ENCODE measurements around the gene WDFY4. TPM values are rescaled to one million over a fixed set of nuclear protein-coding genes. Genes with fewer than 3 reads are reported as not detected.

WDFY4 gene
- total RNA-seq, 1 donor from 2014 or later: 4.3 TPM

GRCh38 chr10:49005270-49005669 lies 320.6 kb downstream of the WDFY4 start:
- Mint-ChIP-seq H3K4me3 (no peak overlapping the region), H3K36me3 (no peaks in the 10 kb centered on the region), H3K27me3 (ENCODE audit: low read depth) (peaks cover 5% of the 10 kb centered on the region), H3K27ac (no peak overlapping the region), H3K9me3 (no peaks in the 10 kb centered on the region), H3K4me1 (peaks cover 13% of the 10 kb centered on the region)
- DNase-seq (ENCODE audit: low spot score in 2 of 2, unreplicated experiment in 2 of 2): no peak
- TF ChIP-seq CTCF (IDR thresholded peaks at IDR 0.05; ENCODE audit: unreplicated experiment): no peak

GRCh38 chr10:49007129-49007528 lies 322.5 kb downstream of the WDFY4 start:
- peaks cover 5% of the 10 kb centered on the region for H3K27me3 Mint-ChIP-seq (ENCODE audit: low read depth)
- no peak overlapping the region for H3K27ac Mint-ChIP-seq
- H3K36me3 Mint-ChIP-seq: no peaks in the 10 kb centered on the region
- peaks cover 4% of the 10 kb centered on the region for H3K4me1 Mint-ChIP-seq
- no peak overlapping the region for H3K4me3 Mint-ChIP-seq
- no peak for DNase-seq (ENCODE audit: low spot score in 2 of 2, unreplicated experiment in 2 of 2)
- TF ChIP-seq CTCF (IDR thresholded peaks at IDR 0.05; ENCODE audit: unreplicated experiment): no peak
- no peaks in the 10 kb centered on the region for H3K9me3 Mint-ChIP-seq

- no peak overlapping the region for H3K4me3 Mint-ChIP-seq
- peaks cover 4% of the 10 kb centered on the region for H3K4me1 Mint-ChIP-seq
- DNase-seq (ENCODE audit: low spot score in 2 of 2, unreplicated experiment in 2 of 2): no peak
- H3K27ac Mint-ChIP-seq: no peak overlapping the region
- no peaks in the 10 kb centered on the region for H3K9me3 Mint-ChIP-seq
- no peak for TF ChIP-seq CTCF (IDR thresholded peaks at IDR 0.05; ENCODE audit: unreplicated experiment)
- no peaks in the 10 kb centered on the region for H3K36me3 Mint-ChIP-seq
- H3K27me3 Mint-ChIP-seq (ENCODE audit: low read depth): peaks cover 9% of the 10 kb centered on the region
Measured at GRCh38 chr10:49008091-49008490, 323.4 kb downstream of the WDFY4 start.

- H3K27ac Mint-ChIP-seq: no peak overlapping the region
- H3K36me3 Mint-ChIP-seq: no peaks in the 10 kb centered on the region
- H3K4me3 Mint-ChIP-seq: no peak overlapping the region
- DNase-seq (ENCODE audit: low spot score in 2 of 2, unreplicated experiment in 2 of 2): no peak
- H3K4me1 Mint-ChIP-seq: peaks cover 4% of the 10 kb centered on the region
- TF ChIP-seq CTCF (IDR thresholded peaks at IDR 0.05; ENCODE audit: unreplicated experiment): no peak
- H3K9me3 Mint-ChIP-seq: no peaks in the 10 kb centered on the region
- H3K27me3 Mint-ChIP-seq (ENCODE audit: low read depth): peaks cover 14% of the 10 kb centered on the region
Measured at GRCh38 chr10:49008505-49009198, 324.0 kb downstream of the WDFY4 start.

GRCh38 chr10:49009199-49009979 lies 324.7 kb downstream of the WDFY4 start:
- Mint-ChIP-seq H3K36me3 (no peaks in the 10 kb centered on the region), H3K4me1 (peaks cover 4% of the 10 kb centered on the region), H3K27ac (no peak overlapping the region), H3K4me3 (no peak overlapping the region), H3K27me3 (ENCODE audit: low read depth) (peaks cover 20% of the 10 kb centered on the region), H3K9me3 (no peaks in the 10 kb centered on the region)
- DNase-seq (ENCODE audit: low spot score in 2 of 2, unreplicated experiment in 2 of 2): no peak
- no peak for TF ChIP-seq CTCF (IDR thresholded peaks at IDR 0.05; ENCODE audit: unreplicated experiment)

Measured in mesothelial cell of epicardium (in vitro differentiated cells).